T-helper 9 cell (primary cell): Measurements from ENCODE around the gene TRIM39.
"Not testable (repeated sequence)": the region's sequence is repeated elsewhere in the genome, so short reads cannot be mapped to it uniquely, and the experiment has no call there.

ENCODE experiments used
- DNase-seq: peaks from one replicate; pipeline ENCODE4 v3.0.0-alpha.2; 2020

Gene TRIM39

DNA sequence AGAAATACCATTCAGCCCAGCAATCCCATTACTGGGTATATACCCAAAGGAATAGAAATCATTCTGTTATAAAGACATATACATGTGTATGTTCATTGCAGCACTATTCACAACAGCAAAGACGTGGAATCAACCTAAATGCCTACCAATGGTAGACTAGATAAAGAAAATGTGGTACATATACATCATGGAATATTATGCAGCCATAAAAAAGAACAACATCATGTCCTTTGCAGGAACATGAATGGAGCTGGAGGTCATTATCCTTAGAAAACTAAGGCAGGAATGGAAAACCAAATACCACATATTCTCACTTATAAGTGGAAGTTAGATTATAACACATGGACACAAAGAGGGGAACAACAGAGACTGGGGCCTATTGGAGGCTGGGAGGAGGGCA is 42.6 kb downstream of the TRIM39 start:
- DNase-seq = not testable (repeated sequence)

GRCh38 chr6:30378290-30378937 is 51.7 kb downstream of the TRIM39 start:
- DNase-seq = no peak

DNA sequence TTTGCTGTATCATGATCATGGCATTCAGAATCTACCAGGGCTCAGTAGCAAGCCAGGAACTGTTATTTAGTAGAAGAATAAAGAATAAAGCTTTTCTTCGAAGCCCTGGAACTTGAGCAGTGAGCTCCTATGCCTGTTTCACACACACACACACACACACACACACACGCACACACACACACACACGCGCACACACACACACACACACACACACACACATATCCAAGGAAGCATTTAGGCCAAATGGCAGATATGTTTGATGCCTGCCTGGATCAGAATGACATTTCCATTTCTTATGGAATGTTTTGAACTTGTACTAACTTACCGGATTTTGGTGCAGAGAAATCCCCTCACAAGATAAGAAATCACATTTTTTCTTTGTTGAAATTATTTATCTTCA is 53.7 kb downstream of the TRIM39 start:
- DNase-seq = no peak

- DNase-seq = no peak
Observed at GRCh38 chr6:30386166-30386565, 59.4 kb downstream of the TRIM39 start.

DNA sequence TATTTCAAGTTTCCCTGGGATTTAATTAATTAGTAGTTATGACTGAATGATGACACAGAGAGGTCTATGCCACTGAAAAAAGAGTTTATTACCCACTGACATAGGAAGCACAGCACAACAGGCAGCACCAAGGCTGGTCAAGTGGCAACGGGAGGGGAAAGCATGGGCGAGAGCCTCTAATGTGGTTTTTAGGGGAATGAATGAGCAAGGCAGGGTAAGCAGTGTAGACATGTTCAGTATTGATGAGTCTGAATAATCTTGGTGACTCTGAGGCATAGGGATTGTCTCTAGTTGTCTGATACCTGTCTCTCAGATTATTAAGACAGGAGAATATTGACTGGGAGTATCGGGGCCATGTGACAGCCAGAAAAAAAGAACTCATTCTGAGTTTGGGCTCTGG is 64.5 kb downstream of the TRIM39 start:
- DNase-seq = no peak
